K562 (cell line): ENCODE data around the gene ZNF33A. TPM values are rescaled to one million over a fixed set of nuclear protein-coding genes. Genes with fewer than 3 reads are reported as not detected.

ENCODE experiments used
- BCL6 ChIP-seq: fragments of 250-450 bp; sonication (Bioruptor Pico); IDR thresholded peaks from 2 replicates; pipeline ENCODE4 v1.4.0; 2020
- BRCA1 ChIP-seq, 2 experiments: fragments of 450-650 bp in 1 of 2; sonication (generic) in 1 of 2; formaldehyde crosslinking in 1 of 2; IDR thresholded peaks; 2 replicates each; pipeline versions ENCODE4 v1.5.0 to v1.6.1; 2017 to 2020; ENCODE audit warnings: mild to moderate bottlenecking in 1 of 2, missing genetic modification reagents in 1 of 2
- CTBP1 ChIP-seq: fragments of 450-650 bp; IDR thresholded peaks from 2 replicates; pipeline ENCODE4 v1.6.1; 2016; ENCODE audit warnings: borderline replicate concordance
- FOXO4 ChIP-seq: fragments of 450-650 bp; formaldehyde crosslinking; IDR thresholded peaks from 2 replicates; pipeline ENCODE4 v1.4.0; 2020; ENCODE audit warnings: mild to moderate bottlenecking, moderate library complexity
- FOXP4 ChIP-seq: sonication (generic); formaldehyde crosslinking; IDR thresholded peaks from 2 replicates; pipeline ENCODE4 v1.8.0; 2022; ENCODE audit warnings: mild to moderate bottlenecking, missing genetic modification reagents, borderline replicate concordance
- HOXB6 ChIP-seq: fragments of 250-450 bp; sonication (Bioruptor Pico); IDR thresholded peaks from 2 replicates; pipeline ENCODE4 v1.5.1; 2022; ENCODE audit warnings: mild to moderate bottlenecking, borderline replicate concordance
- JUN ChIP-seq, 2 experiments: sonication (generic) in 1 of 2; formaldehyde crosslinking in 1 of 2; IDR thresholded peaks; 2 replicates each; pipeline versions ENCODE4 v1.6.1 to v1.8.0; 2012 to 2022; ENCODE audit warnings: borderline replicate concordance in 2 of 2, mild to moderate bottlenecking in 2 of 2, improper control_type of control experiment in 1 of 2, low read depth in 1 of 2, low read length in 1 of 2, missing genetic modification reagents in 1 of 2
- KAT7 ChIP-seq: sonication (generic); formaldehyde crosslinking; IDR thresholded peaks from 2 replicates; pipeline ENCODE4 v1.8.0; 2022; ENCODE audit warnings: missing genetic modification reagents, mild to moderate bottlenecking, borderline replicate concordance
- MAFK ChIP-seq: IDR thresholded peaks from 2 replicates; pipeline ENCODE4 v1.6.1; 2011; ENCODE audit warnings: low read length, improper control_type of control experiment
- MTA3 ChIP-seq: fragments of 450-650 bp; formaldehyde crosslinking; IDR thresholded peaks from 2 replicates; pipeline ENCODE4 v1.6.1; 2017; ENCODE audit warnings: mild to moderate bottlenecking, borderline replicate concordance
- MYC ChIP-seq, 2 experiments: fragments of 250-450 bp in 1 of 2; sonication (Bioruptor Pico) in 1 of 2; IDR thresholded peaks; 2 replicates each; pipeline versions ENCODE4 v1.5.1 to v1.6.1; 2012 to 2021; ENCODE audit warnings: low read depth in 2 of 2, borderline replicate concordance in 1 of 2, improper control_type of control experiment in 1 of 2, low read length in 1 of 2, mild to moderate bottlenecking in 1 of 2, moderate library complexity in 1 of 2
- NFE2 ChIP-seq: IDR thresholded peaks from 2 replicates; pipeline ENCODE4 v1.6.1; 2014; ENCODE audit warnings: antibody characterized with exemption, low read depth
- SETDB1 ChIP-seq: IDR thresholded peaks from one replicate; pipeline ENCODE4 v1.6.1; 2012; ENCODE audit warnings: low read length, control low read depth, inconsistent platforms
- XRCC5 ChIP-seq: fragments of 200-400 bp; formaldehyde crosslinking; IDR thresholded peaks from 2 replicates; pipeline ENCODE4 v1.6.1; 2017; ENCODE audit warnings: low read depth, mild to moderate bottlenecking, low read length
- ZBTB17 ChIP-seq: fragments of 450-650 bp; formaldehyde crosslinking; IDR thresholded peaks from 2 replicates; pipeline ENCODE4 v1.4.0; 2020; ENCODE audit warnings: mild to moderate bottlenecking
- ZBTB33 ChIP-seq: sonication (generic); formaldehyde crosslinking; IDR thresholded peaks from 2 replicates; pipeline ENCODE4 v1.8.1; 2023; ENCODE audit warnings: mild to moderate bottlenecking, missing genetic modification reagents
- ZBTB7A ChIP-seq: IDR thresholded peaks from 2 replicates; pipeline ENCODE4 v1.6.1; 2011; ENCODE audit warnings: low read depth, mild to moderate bottlenecking, low read length, moderate library complexity, borderline replicate concordance; ENCODE audit not compliant: control insufficient read depth
- ZNF347 ChIP-seq: fragments of 450-650 bp; formaldehyde crosslinking; IDR thresholded peaks from 2 replicates; pipeline ENCODE4 v1.4.0; 2020; ENCODE audit warnings: low read depth, mild to moderate bottlenecking, moderate library complexity
- ZNF436 ChIP-seq: fragments of 250-450, 450-650 bp; sonication (Bioruptor Pico); formaldehyde crosslinking; IDR thresholded peaks from 2 replicates; pipeline ENCODE4 v1.7.0; 2020; ENCODE audit warnings: mild to moderate bottlenecking
- polyA plus RNA-seq, 8 experiments: library from polyadenylated mRNA; depleted of rRNA in 4 of 8; stranded (reverse) in 5 of 8; unstranded in 3 of 8; fragments of >200 nt; fragmentation: Nextera tagmentation in 2 of 8; fragmentation: Illumina TruSeq in 1 of 8; extraction: Ambion mirVana in 2 of 8; extraction: Trizol in 1 of 8; gene quantifications; 2 replicates each; pipeline versions ENCODE4 v1.2.1 to v1.2.3, GENCODE V29; 2011 to 2014; ENCODE audit warnings: inconsistent platforms in 1 of 8, missing spikeins in 1 of 8
- total RNA-seq, 7 experiments: library from RNA; depleted of rRNA in 6 of 7; stranded (reverse); fragments of >200 nt in 6 of 7; fragmentation: Illumina TruSeq in 2 of 7; extraction: Trizol in 2 of 7; gene quantifications; 2 replicates each; pipeline versions ENCODE4 v1.2.1 to v1.2.3, GENCODE V29; 2011 to 2021; ENCODE audit warnings: low replicate concordance in 1 of 7

The ZNF33A gene
- total and polyA plus RNA-seq, 9 of the 15 experiments (the other 6 are each of a cell fraction or from before 2014, with no cell fraction given) = 8.1 to 27.5 (median 16.4) TPM

- TF ChIP-seq JUN (IDR thresholded peaks at IDR 0.05; ENCODE audit: borderline replicate concordance, low read depth, low read length) (no peak), JUN (CRISPR knock-in tag; IDR thresholded peaks at IDR 0.05; ENCODE audit: borderline replicate concordance) (no peak), KAT7 (CRISPR knock-in tag) (0 out of 2 replicates have a peak, but pooled peaks have one; percentile 15), ZNF436 (CRISPR knock-in tag) (no peak), FOXO4 (CRISPR knock-in tag) (no peak), NFE2 (no peak), SETDB1 (no peak), FOXP4 (CRISPR knock-in tag) (no peak), BRCA1 (IDR thresholded peaks at IDR 0.05) (no peak), BRCA1 (CRISPR knock-in tag; IDR thresholded peaks at IDR 0.05) (no peak), HOXB6 (CRISPR knock-in tag) (no peak), MTA3 (peak; percentile 32; the same call in 1 of the 2 replicates), MYC (IDR thresholded peaks at IDR 0.05; ENCODE audit: low read depth, low read length) (0 out of 2 replicates have a peak, but pooled peaks have one; percentile 38), MYC (CRISPR knock-in tag; IDR thresholded peaks at IDR 0.05; ENCODE audit: borderline replicate concordance, low read depth) (no peak), MAFK (peak; percentile 3; the same call in 1 of the 2 replicates), BCL6 (CRISPR knock-in tag) (no peak), ZBTB17 (CRISPR knock-in tag) (no peak), ZNF347 (no peak), XRCC5 (peak; percentile 88; the same call in 1 of the 2 replicates), ZBTB7A (no peak), ZBTB33 (CRISPR knock-in tag) (no peak), CTBP1 (peak; percentile 73; the same call in 1 of the 2 replicates)
Measured at GRCh38 chr10:38010119-38010903, at the start of gene ZNF33A (continued).
